GM23338 (cell line): ENCODE results near the gene TCF7L2. TPM values are rescaled to one million over a fixed set of nuclear protein-coding genes. Genes with fewer than 3 reads are reported as not detected.

Experiments used
- ATAC-seq: fragments of 200-7000 bp; cut with Tn5 transposase; 3 replicates; pipeline ENCODE4 v1.9.1; 2020
- DNase-seq: peaks from one replicate; pipeline ENCODE4 v3.0.0-alpha.2; 2015; ENCODE audit warnings: low spot score
- H2AFZ ChIP-seq: fragments of 200-600 bp; sonication (generic); 2 replicates; pipeline ENCODE4 v1.8.0; 2016; ENCODE audit warnings: antibody characterized with exemption, mild to moderate bottlenecking, moderate library complexity
- H3F3A ChIP-seq: fragments of 200-600 bp; sonication (generic); replicated peaks from 2 replicates; pipeline ENCODE4 v1.8.0; 2017; ENCODE audit warnings: antibody characterized with exemption, mixed run types, low read depth
- H3K27ac ChIP-seq: fragments of 200-600 bp; sonication (generic); 2 replicates; pipeline ENCODE4 v1.6.1; 2016; ENCODE audit warnings: low read depth
- H3K27me3 ChIP-seq: fragments of 200-600 bp; sonication (generic); 2 replicates; pipeline ENCODE4 v1.8.0; 2016; ENCODE audit warnings: mild to moderate bottlenecking, mixed run types, moderate library complexity; ENCODE audit not compliant: insufficient read depth
- H3K36me3 ChIP-seq: fragments of 200-600 bp; sonication (generic); 2 replicates; pipeline ENCODE4 v1.8.0; 2016; ENCODE audit warnings: mild to moderate bottlenecking; ENCODE audit not compliant: insufficient read depth
- H3K4me1 ChIP-seq: fragments of 200-600 bp; sonication (generic); 2 replicates; pipeline ENCODE4 v1.8.0; 2016; ENCODE audit warnings: mild to moderate bottlenecking, moderate library complexity; ENCODE audit not compliant: insufficient read depth
- H3K4me2 ChIP-seq: fragments of 200-600 bp; sonication (generic); 2 replicates; pipeline ENCODE4 v1.7.1; 2017; ENCODE audit warnings: mixed run types
- H3K4me3 ChIP-seq: fragments of 200-600 bp; sonication (generic); 2 replicates; pipeline ENCODE4 v1.6.1; 2016; ENCODE audit warnings: mixed run types
- H3K79me2 ChIP-seq: fragments of 200-600 bp; sonication (generic); replicated peaks from 2 replicates; pipeline ENCODE4 v1.8.0; 2017; ENCODE audit warnings: mild to moderate bottlenecking; ENCODE audit not compliant: insufficient read depth
- H3K9me2 ChIP-seq: fragments of 200-600 bp; sonication (generic); 2 replicates; pipeline ENCODE4 v1.8.0; 2017; ENCODE audit not compliant: insufficient read depth
- H4K20me1 ChIP-seq: fragments of 200-600 bp; sonication (generic); replicated peaks from 2 replicates; pipeline ENCODE4 v1.8.0; 2017; ENCODE audit warnings: mild to moderate bottlenecking; ENCODE audit not compliant: insufficient read depth
- H3K27ac Mint-ChIP-seq: 2 replicates; pipeline ENCODE4 v1.8.0; 2020; ENCODE audit warnings: inconsistent platforms, mild to moderate bottlenecking, moderate library complexity, mixed read lengths
- H3K27me3 Mint-ChIP-seq: 3 replicates; pipeline ENCODE4 v1.8.0; 2022; ENCODE audit warnings: low read depth, mild to moderate bottlenecking, moderate library complexity, mixed read lengths, inconsistent platforms; ENCODE audit not compliant: insufficient read depth, poor library complexity
- H3K36me3 Mint-ChIP-seq: 3 replicates; pipeline ENCODE4 v1.8.0; 2021; ENCODE audit warnings: low read depth, mild to moderate bottlenecking, inconsistent platforms, moderate library complexity, mixed read lengths
- H3K4me1 Mint-ChIP-seq: 3 replicates; pipeline ENCODE4 v1.8.0; 2020; ENCODE audit warnings: mild to moderate bottlenecking, inconsistent platforms, mixed read lengths
- H3K4me3 Mint-ChIP-seq: 3 replicates; pipeline ENCODE4 v1.8.0; 2021; ENCODE audit warnings: moderate library complexity, mild to moderate bottlenecking, inconsistent platforms, mixed read lengths
- H3K9me3 Mint-ChIP-seq: 3 replicates; pipeline ENCODE4 v1.8.0; 2020; ENCODE audit warnings: moderate library complexity, mild to moderate bottlenecking, inconsistent platforms, mixed read lengths
- CREB1 ChIP-seq: fragments of 250-450 bp; sonication (Bioruptor Pico); IDR thresholded peaks from 2 replicates; pipeline ENCODE4 v1.5.0; 2020; ENCODE audit warnings: low read depth, mild to moderate bottlenecking, moderate library complexity
- EZH2 ChIP-seq: fragments of 200-600 bp; sonication (generic); IDR thresholded peaks from one replicate; pipeline ENCODE4 v1.8.0; 2017; ENCODE audit warnings: antibody characterized with exemption, mild to moderate bottlenecking, low read depth; ENCODE audit not compliant: unreplicated experiment
- EZH2phosphoT487 ChIP-seq: fragments of 200-600 bp; sonication (generic); IDR thresholded peaks from one replicate; pipeline ENCODE4 v1.8.1; 2018; ENCODE audit warnings: antibody characterized with exemption; ENCODE audit not compliant: unreplicated experiment
- JUNB ChIP-seq: IDR thresholded peaks from one replicate; pipeline ENCODE4 v1.6.1; 2016; ENCODE audit warnings: antibody characterized with exemption; ENCODE audit not compliant: unreplicated experiment
- NANOG ChIP-seq: IDR thresholded peaks from 2 replicates; pipeline ENCODE4 v1.6.1; 2016; ENCODE audit warnings: antibody characterized with exemption, borderline replicate concordance
- POLR2AphosphoS5 ChIP-seq: IDR thresholded peaks from 2 replicates; pipeline ENCODE4 v1.6.1; 2016; ENCODE audit warnings: antibody characterized with exemption, low read depth
- STAT1 ChIP-seq: IDR thresholded peaks from one replicate; pipeline ENCODE4 v1.6.1; 2016; ENCODE audit warnings: antibody characterized with exemption; ENCODE audit not compliant: unreplicated experiment
- ZNF114 ChIP-seq: fragments of 250-450 bp; sonication (Bioruptor Pico); IDR thresholded peaks from 2 replicates; pipeline ENCODE4 v1.5.0; 2020; ENCODE audit warnings: mild to moderate bottlenecking, moderate library complexity
- ZNF331 ChIP-seq: fragments of 250-450 bp; sonication (Bioruptor Pico); IDR thresholded peaks from 2 replicates; pipeline ENCODE4 v1.5.0; 2020; ENCODE audit warnings: low read depth, mild to moderate bottlenecking, moderate library complexity
- polyA plus RNA-seq: library from polyadenylated mRNA; unstranded; fragments of >200 nt; fragmentation: Nextera tagmentation; extraction: Ambion mirVana; gene quantifications from 2 replicates; pipeline ENCODE4 v1.2.1, GENCODE V29; 2016
- total RNA-seq: library from RNA; depleted of rRNA; stranded (reverse); fragments of >200 nt; shearing (Covaris generic); gene quantifications from 2 replicates; pipeline ENCODE4 v1.2.3, GENCODE V29; 2014
- TF ChIP-seq, protein P1 (sequence below): IDR thresholded peaks from one replicate; pipeline ENCODE4 v1.6.1; 2018; ENCODE audit warnings: antibody characterized with exemption; ENCODE audit not compliant: unreplicated experiment
- TF ChIP-seq, protein P2 (sequence below), 2 experiments: fragments of 200-600 bp in 1 of 2; sonication (generic) in 1 of 2; conservative IDR thresholded peaks; 2 replicates each; pipeline versions ENCODE4 v1.5.1 to v1.6.1; 2016 to 2017; ENCODE audit warnings: antibody characterized with exemption in 2 of 2, low read depth in 2 of 2, mild to moderate bottlenecking in 2 of 2, moderate library complexity in 1 of 2
- TF ChIP-seq, protein P3 (sequence below): fragments of 250-450 bp; sonication (Bioruptor Pico); IDR thresholded peaks from 2 replicates; pipeline ENCODE4 v1.5.0; 2020; ENCODE audit warnings: mild to moderate bottlenecking, moderate library complexity
- TF ChIP-seq, protein P4 (sequence below): IDR thresholded peaks from 2 replicates; pipeline ENCODE4 v1.6.1; 2016; ENCODE audit warnings: antibody characterized with exemption

TCF7L2 gene
- total and polyA plus RNA-seq, 2 experiments from 2014 or later, result 32.2 to 80.8 TPM

DNA sequence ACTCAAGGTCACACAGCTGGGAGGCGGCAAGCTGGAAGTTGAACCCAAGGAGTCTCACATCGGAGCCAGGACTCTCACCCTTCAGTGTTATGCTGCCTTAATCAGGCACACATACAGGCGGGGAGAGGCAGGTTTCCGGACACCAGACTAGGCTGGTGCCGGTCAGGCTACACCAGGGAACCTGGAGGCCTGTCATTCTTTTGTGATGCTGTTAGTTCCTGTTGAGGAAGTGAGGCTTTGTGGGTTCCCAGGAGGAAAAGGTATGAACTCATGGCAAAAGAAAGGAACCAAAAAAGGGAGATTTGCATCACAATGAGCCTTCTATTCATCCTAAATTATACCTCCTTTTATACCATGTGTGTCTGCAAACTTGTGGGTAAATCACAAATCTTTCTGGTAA lies 103.8 kb downstream of the TCF7L2 start:
- H3K4me3 Mint-ChIP-seq, result peak overlapping the region; percentile 57
- peak overlapping the region; percentile 97 for H3K27ac Mint-ChIP-seq
- no peak overlapping the region for H2AFZ ChIP-seq
- no peaks in the 10 kb centered on the region for H3K36me3 ChIP-seq
- DNase-seq, result peak; percentile 95
- H3K9me3 Mint-ChIP-seq, result no peaks in the 10 kb centered on the region; the same call in 2 of the 3 replicates
- TF ChIP-seq EZH2, result no peak
- TF ChIP-seq, protein P1, sequence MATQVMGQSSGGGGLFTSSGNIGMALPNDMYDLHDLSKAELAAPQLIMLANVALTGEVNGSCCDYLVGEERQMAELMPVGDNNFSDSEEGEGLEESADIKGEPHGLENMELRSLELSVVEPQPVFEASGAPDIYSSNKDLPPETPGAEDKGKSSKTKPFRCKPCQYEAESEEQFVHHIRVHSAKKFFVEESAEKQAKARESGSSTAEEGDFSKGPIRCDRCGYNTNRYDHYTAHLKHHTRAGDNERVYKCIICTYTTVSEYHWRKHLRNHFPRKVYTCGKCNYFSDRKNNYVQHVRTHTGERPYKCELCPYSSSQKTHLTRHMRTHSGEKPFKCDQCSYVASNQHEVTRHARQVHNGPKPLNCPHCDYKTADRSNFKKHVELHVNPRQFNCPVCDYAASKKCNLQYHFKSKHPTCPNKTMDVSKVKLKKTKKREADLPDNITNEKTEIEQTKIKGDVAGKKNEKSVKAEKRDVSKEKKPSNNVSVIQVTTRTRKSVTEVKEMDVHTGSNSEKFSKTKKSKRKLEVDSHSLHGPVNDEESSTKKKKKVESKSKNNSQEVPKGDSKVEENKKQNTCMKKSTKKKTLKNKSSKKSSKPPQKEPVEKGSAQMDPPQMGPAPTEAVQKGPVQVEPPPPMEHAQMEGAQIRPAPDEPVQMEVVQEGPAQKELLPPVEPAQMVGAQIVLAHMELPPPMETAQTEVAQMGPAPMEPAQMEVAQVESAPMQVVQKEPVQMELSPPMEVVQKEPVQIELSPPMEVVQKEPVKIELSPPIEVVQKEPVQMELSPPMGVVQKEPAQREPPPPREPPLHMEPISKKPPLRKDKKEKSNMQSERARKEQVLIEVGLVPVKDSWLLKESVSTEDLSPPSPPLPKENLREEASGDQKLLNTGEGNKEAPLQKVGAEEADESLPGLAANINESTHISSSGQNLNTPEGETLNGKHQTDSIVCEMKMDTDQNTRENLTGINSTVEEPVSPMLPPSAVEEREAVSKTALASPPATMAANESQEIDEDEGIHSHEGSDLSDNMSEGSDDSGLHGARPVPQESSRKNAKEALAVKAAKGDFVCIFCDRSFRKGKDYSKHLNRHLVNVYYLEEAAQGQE, result no peak
- TF ChIP-seq STAT1, result no peak
- TF ChIP-seq, protein P2, sequence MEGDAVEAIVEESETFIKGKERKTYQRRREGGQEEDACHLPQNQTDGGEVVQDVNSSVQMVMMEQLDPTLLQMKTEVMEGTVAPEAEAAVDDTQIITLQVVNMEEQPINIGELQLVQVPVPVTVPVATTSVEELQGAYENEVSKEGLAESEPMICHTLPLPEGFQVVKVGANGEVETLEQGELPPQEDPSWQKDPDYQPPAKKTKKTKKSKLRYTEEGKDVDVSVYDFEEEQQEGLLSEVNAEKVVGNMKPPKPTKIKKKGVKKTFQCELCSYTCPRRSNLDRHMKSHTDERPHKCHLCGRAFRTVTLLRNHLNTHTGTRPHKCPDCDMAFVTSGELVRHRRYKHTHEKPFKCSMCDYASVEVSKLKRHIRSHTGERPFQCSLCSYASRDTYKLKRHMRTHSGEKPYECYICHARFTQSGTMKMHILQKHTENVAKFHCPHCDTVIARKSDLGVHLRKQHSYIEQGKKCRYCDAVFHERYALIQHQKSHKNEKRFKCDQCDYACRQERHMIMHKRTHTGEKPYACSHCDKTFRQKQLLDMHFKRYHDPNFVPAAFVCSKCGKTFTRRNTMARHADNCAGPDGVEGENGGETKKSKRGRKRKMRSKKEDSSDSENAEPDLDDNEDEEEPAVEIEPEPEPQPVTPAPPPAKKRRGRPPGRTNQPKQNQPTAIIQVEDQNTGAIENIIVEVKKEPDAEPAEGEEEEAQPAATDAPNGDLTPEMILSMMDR (conservative IDR thresholded peaks at IDR 0.05; ENCODE audit: low read depth in 2 of 2), result no peak
- TF ChIP-seq ZNF331 (CRISPR knock-in tag), result no peak
- TF ChIP-seq NANOG, result peak; percentile 52; the same call in 1 of the 2 replicates
- TF ChIP-seq POLR2AphosphoS5, result peak; percentile 27; the same call in 1 of the 2 replicates
- TF ChIP-seq ZNF114, result no peak
- TF ChIP-seq, protein P3, sequence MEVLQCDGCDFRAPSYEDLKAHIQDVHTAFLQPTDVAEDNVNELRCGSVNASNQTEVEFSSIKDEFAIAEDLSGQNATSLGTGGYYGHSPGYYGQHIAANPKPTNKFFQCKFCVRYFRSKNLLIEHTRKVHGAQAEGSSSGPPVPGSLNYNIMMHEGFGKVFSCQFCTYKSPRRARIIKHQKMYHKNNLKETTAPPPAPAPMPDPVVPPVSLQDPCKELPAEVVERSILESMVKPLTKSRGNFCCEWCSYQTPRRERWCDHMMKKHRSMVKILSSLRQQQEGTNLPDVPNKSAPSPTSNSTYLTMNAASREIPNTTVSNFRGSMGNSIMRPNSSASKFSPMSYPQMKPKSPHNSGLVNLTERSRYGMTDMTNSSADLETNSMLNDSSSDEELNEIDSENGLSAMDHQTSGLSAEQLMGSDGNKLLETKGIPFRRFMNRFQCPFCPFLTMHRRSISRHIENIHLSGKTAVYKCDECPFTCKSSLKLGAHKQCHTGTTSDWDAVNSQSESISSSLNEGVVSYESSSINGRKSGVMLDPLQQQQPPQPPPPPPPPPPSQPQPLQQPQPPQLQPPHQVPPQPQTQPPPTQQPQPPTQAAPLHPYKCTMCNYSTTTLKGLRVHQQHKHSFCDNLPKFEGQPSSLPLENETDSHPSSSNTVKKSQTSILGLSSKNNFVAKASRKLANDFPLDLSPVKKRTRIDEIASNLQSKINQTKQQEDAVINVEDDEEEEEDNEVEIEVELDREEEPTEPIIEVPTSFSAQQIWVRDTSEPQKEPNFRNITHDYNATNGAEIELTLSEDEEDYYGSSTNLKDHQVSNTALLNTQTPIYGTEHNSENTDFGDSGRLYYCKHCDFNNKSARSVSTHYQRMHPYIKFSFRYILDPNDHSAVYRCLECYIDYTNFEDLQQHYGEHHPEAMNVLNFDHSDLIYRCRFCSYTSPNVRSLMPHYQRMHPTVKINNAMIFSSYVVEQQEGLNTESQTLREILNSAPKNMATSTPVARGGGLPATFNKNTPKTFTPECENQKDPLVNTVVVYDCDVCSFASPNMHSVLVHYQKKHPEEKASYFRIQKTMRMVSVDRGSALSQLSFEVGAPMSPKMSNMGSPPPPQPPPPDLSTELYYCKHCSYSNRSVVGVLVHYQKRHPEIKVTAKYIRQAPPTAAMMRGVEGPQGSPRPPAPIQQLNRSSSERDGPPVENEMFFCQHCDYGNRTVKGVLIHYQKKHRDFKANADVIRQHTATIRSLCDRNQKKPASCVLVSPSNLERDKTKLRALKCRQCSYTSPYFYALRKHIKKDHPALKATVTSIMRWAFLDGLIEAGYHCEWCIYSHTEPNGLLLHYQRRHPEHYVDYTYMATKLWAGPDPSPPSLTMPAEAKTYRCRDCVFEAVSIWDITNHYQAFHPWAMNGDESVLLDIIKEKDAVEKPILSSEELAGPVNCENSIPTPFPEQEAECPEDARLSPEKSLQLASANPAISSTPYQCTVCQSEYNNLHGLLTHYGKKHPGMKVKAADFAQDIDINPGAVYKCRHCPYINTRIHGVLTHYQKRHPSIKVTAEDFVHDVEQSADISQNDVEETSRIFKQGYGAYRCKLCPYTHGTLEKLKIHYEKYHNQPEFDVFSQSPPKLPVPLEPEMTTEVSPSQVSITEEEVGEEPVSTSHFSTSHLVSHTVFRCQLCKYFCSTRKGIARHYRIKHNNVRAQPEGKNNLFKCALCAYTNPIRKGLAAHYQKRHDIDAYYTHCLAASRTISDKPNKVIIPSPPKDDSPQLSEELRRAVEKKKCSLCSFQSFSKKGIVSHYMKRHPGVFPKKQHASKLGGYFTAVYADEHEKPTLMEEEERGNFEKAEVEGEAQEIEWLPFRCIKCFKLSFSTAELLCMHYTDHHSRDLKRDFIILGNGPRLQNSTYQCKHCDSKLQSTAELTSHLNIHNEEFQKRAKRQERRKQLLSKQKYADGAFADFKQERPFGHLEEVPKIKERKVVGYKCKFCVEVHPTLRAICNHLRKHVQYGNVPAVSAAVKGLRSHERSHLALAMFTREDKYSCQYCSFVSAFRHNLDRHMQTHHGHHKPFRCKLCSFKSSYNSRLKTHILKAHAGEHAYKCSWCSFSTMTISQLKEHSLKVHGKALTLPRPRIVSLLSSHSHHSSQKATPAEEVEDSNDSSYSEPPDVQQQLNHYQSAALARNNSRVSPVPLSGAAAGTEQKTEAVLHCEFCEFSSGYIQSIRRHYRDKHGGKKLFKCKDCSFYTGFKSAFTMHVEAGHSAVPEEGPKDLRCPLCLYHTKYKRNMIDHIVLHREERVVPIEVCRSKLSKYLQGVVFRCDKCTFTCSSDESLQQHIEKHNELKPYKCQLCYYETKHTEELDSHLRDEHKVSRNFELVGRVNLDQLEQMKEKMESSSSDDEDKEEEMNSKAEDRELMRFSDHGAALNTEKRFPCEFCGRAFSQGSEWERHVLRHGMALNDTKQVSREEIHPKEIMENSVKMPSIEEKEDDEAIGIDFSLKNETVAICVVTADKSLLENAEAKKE, result peak; percentile 54; the same call in 1 of the 2 replicates
- no peak for TF ChIP-seq CREB1 (CRISPR knock-in tag)
- TF ChIP-seq, protein P4, sequence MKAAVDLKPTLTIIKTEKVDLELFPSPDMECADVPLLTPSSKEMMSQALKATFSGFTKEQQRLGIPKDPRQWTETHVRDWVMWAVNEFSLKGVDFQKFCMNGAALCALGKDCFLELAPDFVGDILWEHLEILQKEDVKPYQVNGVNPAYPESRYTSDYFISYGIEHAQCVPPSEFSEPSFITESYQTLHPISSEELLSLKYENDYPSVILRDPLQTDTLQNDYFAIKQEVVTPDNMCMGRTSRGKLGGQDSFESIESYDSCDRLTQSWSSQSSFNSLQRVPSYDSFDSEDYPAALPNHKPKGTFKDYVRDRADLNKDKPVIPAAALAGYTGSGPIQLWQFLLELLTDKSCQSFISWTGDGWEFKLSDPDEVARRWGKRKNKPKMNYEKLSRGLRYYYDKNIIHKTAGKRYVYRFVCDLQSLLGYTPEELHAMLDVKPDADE, result no peak
- no peak for TF ChIP-seq JUNB
- no peak for TF ChIP-seq EZH2phosphoT487
- H3K36me3 Mint-ChIP-seq, result peaks cover 24% of the 10 kb centered on the region; the same call in 2 of the 3 replicates
- H3K79me2 ChIP-seq, result peaks cover 87% of the 10 kb centered on the region
- peak overlapping the region; percentile 94 for H3K27ac ChIP-seq
- peak overlapping the region; percentile 44 for H3K4me2 ChIP-seq
- peaks cover 45% of the 10 kb centered on the region for H4K20me1 ChIP-seq
- H3F3A ChIP-seq, result peaks cover 19% of the 10 kb centered on the region
- peak overlapping the region; percentile 31 for H3K4me3 ChIP-seq
- H3K4me1 ChIP-seq, result peaks cover 94% of the 10 kb centered on the region
- H3K27me3 ChIP-seq, result no peaks in the 10 kb centered on the region
- no peaks in the 10 kb centered on the region; the same call in 1 of the 2 replicates for H3K9me2 ChIP-seq
- ATAC-seq, result peak; percentile 90
- peaks cover 57% of the 10 kb centered on the region for H3K4me1 Mint-ChIP-seq
- H3K27me3 Mint-ChIP-seq, result peaks cover 12% of the 10 kb centered on the region
